Measurements from ENCODE around the gene UPB1.
A peak's percentile ranks its signal among the peaks of the same experiment; 100 is the strongest.
"Not testable (repeated sequence)": the region's sequence is repeated elsewhere in the genome, so short reads cannot be mapped to it uniquely, and the experiment has no call there.

The UPB1 gene

DNA sequence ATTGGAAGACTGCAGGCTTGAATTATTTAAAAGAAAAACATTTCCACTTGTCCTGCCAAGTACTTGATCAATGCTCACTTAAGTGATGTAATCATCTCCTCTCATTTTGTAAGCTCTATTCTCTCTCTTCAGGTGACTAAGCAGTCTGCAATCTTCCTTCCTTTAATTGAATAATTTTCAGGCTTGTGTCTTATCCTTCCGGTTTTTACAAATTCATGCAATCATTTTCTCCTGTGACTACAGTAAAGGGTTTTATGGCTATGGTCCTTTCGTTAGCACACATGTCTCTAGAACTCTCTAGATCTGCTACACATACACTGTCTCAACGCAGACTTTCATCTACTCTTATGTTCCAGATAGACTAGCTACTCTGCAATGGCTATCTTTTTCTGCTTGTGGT lies 12.6 kb upstream of the UPB1 start:
- DNase-seq, result no peak

DNA sequence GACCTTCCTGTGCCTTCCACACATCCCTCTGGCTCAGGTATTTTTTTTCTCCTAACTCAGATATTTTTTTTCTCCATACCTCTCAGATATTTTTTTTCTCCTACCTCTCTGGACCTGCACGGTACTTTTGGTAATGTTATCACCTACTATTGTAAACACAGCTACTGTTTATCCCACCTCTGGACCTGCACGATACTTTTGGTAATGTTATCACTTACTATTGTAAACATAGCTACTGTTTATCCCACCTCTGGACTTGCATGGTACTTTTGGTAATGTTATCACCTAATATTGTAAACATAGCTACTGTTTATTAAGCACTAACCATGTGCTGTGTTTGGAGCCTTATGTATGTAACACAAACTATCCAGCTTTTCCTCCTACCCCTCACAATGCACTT lies 12.1 kb upstream of the UPB1 start:
- DNase-seq, result no peak

DNA sequence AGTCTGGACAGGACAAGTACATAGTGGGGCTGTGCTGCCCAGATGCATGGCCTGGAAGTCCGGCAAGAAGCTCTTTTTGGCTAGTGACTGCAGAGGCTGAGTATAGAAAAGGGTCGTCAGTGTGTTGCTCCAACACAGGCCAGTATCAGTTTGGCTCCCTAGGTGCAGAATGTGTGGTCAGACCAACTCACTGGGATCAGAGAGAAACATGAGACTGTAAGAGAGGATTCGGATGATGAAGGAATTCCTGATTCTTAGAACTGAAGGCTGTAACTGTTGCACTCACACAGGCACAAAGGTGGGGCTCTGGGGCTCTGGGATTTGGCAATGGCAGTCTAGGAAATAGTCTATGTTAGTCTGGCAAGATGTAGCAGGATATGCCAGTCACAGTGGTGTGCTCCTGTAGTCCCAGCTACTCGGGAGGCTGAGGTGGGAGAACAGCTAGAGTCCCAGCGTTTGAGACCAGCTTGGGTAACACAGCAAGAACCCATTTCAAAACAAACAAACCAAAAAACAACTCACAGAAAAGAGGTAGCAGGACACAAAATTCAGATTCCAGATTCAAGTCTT lies 11.1 kb upstream of the UPB1 start:
- DNase-seq, result no peak

GRCh38 chr22:24485170-24485569 lies 10.0 kb upstream of the UPB1 start:
- no peak for DNase-seq

DNA sequence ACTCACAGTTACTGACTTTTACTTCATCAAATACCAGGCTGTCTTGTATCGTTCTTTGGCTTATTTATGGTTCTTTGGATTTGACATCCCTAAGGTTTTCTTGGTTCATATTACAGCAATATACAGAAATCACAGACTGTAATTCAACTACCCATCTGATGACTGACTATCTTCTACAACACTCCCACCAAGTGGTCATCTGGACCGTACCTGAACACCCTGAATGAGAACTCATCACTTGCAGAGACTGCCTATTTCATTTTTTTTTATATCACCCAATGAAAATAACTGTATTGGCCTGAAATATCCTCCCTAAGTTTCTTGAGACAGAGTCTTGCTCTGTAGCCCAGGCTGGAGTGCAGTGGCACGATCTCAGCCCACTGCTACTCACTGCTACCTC lies 9.5 kb upstream of the UPB1 start:
- DNase-seq, result no peak

GRCh38 chr22:24486501-24486921 lies 8.6 kb upstream of the UPB1 start:
- no peak for DNase-seq

DNA sequence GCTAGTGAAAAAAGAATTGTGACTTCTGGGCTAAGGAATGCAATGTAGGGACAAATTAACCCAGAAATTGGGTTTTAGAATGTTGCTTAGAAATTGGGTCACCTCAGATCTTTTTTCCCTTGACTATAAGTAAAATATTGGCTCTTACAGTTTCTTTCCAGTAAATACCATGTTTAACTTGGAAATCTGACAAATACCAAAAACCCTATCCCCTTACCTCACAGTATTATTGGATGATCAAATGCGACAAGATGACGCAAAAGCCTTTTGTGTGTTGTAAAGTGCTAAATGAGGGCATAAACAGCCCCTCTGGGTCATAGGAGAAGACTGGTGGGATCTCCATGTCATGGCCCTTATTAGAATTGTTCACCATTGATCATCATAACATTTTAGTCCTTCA lies 6.1 kb upstream of the UPB1 start:
- DNase-seq, result no peak

DNA sequence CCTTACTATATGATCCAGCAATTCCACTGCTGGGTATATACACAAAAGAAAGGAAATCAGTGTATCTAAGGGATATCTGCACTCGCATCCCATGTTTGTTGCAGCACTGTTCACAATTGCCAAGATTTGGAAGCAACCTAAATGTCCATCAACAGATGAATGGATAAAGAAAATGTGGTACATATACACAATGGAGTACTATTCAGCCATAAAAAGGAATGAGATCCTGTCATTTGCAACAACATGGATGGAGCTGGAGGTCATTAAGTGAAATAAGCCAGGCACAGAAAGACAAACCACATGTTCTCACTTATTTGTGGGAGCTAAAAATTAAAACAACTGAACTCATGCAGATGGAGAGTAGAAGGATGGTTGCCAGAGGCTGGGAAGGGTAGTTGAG lies 5.7 kb upstream of the UPB1 start:
- not testable (repeated sequence) for DNase-seq

DNA sequence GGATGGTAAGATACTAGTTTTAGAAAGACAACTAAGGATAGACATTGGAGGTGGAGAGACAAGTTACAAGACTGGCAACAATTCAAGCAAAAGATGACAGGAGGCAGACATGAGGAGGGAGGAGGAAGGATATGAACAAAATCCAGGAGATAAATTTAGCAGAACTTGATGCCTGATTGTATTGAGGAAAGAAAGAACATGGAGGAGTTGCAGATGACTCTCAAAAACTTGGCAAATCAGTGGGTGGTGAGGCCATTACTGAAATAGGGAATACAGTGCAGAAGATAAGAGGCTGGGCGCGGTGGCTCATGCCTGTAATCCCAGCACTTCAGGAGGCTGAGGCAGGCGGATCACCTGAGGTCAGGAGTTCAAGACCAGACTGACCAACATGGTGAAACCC lies 2.7 kb upstream of the UPB1 start:
- DNase-seq, result no peak

DNA sequence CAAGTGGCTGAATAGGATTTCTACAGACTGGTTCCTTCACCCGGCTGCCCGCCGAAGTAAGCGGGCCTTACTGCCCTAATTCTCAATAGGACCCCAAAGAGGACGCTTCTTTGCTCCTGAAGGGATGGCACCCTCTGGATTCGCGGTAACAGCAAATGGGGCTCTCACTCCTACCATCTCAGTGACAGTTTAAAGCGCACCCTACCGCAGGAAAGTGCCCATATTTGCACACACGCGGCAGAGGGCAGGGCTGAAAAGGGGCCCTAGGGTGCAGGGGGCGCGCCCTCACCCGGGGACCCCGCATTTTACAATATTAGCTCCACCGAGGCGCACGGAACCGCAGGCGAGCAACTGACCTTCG lies 985 bp upstream of the UPB1 start:
- DNase-seq, result no peak

GRCh38 chr22:24495365-24495675 lies 188 bp downstream of the UPB1 start:
- DNase-seq, result no peak

DNA sequence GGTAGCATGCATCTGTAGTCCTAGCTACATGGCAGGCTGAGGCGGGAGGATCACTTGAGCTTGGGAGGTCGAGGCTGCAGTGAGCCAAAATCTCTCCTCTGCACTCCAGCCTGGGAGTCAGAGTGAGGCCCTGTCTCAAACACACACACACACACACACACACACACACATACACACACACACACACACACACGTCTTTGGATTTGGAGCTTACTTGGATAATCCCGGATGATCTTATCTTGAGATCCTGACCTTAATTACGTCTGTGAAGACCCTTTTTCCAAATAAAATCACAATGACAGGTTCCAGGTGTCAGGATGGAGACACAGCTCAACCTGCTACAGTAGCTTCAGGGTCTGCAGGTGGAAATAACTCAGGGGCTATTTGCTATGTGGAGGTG lies 1.1 kb downstream of the UPB1 start:
- DNase-seq, result no peak

DNA sequence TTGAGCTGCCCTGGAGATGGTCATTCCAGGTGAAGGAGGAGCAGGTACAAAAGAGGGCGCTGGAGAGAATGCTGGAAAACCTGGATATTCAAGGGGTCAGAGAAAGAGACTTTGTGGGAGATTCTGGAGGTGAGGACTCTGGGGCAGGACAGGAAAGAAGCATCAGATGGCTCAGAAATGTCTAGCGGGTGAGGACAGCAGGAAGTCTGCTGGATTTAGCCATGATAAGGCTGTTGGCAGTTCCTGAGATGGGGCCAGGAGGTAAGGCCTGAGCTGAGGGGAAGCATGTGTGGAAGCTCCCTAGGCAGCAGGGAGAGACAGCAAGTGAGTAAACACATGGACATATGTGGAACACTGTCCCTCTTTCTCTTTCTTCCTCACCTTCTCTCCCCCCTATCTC lies 1.5 kb downstream of the UPB1 start:
- no peak for DNase-seq

DNA sequence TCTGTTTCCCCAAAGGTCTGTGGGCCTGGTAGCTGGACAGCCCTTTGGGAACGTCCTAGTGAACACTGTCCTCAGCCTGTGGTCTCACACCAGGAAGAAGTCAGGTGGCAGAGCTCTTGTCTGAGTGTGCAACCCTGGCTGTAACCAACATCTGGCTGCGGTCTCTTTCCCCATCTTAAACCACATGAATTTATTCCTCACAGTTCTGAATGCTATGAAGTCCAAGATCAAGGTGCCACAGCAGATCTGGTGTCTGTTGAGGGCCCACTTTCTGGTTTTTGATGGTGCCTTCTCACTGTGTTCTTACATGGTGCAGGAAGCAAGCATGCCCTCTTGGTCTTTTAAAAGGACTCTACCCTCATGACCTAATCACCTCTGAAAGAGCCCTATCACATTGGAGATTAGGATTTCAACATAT lies 2.7 kb downstream of the UPB1 start:
- no peak for DNase-seq

GRCh38 chr22:24498824-24499223 lies 3.7 kb downstream of the UPB1 start:
- no peak for DNase-seq

DNA sequence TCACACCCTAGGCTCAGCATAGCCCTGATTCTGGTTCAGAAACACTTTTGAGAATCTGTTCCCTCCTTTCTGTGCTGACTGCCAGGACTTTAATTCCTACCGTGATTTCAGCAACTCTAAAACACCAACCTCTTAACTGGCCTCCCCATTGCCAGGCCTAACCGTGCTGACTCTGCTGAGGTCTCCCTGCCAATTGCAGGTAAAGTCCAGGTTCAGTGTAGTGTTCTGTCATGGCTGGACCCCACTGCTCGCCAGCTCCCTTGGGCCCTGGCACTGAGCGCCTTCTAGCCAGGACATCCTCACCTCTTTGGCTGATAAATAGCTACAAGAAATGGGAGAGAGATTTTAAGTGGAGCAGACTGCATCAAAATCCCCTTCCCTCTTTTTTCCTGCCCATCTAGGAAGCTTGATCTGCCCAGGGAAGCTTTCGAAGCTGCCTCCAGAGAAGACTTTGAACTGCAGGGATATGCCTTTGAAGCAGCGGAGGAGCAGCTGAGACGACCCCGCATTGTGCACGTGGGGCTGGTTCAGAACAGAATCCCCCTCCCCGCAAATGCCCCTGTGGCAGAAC lies 4.7 kb downstream of the UPB1 start:
- no peak for DNase-seq

DNA sequence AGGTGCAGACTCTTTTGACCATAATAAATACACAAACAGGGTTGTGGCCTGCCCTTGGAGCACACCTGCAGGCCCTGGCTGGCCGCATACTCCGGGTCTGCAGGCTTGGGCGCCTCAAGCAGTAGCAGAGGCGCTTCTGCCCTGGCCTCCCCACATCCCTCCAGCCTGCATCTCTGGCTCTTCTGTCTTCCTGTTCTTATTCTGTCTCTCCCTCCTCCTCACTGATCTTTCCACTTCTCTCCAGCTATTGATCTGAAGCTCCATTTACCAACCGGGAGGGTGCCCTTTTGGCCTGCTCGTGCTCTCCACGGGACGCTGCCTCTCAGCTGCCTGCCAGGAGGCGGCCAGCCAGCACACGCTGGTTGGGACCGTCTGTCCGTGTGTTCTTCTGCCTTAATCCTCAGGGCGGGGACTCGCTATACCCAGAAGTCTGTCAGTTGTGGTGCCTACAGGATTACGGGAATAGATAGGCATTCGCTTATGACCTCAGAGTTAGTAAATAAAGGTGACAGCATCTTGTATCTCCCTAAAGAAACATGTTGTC lies 5.2 kb downstream of the UPB1 start:
- DNase-seq, result no peak

DNA sequence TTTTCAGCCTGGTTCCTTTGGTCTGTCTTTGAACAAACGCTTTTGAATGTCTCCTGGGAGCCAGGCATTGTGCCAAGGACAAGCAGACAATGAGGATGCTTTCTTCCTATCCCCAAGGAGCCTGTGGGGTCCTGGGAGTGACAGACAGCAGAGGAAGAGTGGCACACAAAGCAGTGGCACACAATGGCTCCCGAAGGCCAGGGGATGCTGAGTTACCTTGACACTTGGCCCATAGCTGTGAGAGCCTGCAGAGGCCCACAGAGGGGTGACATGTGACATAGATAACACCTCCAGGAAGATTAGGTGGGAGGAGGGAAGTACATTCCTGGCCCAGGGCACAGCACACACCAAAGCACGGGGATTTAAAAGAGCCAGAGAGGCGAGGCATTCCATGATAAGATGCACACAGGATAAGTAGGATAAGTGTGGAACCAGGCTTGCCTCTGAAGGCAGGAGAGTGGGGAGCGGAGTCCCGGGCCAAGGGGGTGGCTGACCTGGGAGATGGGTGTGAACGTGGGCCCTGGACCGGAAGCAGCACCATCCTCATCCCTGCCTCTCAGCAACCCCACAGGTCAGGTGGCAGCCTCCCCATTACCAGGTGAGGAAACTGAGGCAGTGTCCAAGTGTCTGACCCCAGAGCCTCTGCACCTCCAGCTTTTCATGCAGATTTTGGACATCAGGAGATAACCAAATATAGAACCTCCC lies 6.3 kb downstream of the UPB1 start:
- DNase-seq, result no peak

DNA sequence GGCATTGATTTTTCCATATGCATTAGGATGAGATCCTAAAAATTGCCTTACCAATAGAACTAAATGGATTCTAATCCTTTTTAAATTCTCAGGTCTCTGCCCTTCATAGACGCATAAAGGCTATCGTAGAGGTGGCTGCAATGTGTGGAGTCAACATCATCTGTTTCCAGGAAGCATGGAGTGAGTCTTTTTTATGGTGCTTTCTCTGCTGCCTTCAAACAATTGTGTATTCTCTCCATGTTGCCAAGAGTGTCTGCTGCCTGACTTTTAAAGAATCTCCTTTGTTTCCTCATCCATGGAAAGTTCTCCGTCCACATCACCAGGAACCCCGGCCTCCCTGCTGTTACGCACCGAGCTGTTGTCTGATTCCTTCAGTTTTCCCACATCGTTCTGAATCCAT lies 6.9 kb downstream of the UPB1 start:
- no peak for DNase-seq

DNA sequence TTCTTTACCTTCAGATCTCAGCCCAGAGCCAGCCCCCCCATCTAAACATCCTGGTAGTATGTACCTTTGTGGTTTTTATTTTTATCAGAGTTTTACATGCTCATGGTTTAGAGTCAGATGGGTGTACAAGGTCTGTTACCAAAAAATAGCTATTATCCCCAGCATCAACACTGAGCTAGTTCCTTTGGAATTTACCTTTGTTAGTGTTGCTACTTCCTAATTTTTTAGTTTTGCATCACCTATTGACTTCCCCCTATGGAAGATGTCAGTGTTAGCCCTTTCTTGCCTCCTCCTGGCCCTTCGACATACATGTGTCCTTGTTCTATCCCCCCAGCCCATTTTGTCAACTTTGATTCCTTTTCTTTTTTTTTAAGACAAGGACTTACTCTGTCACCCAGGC lies 7.4 kb downstream of the UPB1 start:
- DNase-seq, result no peak

DNA sequence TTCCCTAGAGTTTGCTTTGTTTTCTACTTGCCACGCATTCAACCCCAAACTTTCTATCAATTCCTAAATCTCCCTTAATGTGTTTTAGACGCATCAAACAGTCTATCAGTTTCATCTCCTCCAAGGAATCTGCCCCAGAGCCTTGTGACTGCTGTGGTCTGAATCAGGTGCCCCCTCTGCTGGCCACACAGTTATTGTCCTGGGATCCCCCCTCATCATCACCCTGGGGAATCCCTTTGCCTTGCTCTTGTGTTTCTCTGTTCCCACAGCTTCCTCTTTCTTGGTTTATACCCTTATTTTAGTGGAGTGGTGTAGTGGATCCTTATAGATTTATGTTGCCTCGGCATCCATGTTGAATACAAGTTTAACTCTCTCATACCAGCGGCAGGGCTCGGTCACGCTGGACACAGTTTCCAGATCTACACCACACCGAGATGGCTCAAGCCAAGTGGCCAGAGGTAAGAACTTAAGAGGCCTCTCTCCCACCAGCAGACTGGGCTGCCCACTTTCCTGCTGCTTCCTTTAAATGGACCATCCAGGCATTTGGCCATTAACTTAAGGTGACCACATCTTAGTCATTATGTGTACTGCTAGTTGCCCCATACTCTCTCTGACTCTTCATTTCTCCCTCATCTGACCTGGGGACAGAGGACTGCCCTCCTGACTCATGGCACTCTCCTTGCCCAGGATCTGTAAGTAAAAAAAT lies 8.2 kb downstream of the UPB1 start:
- peak; percentile 47 for DNase-seq

- DNase-seq, result no peak
These were observed 8.8 kb downstream of the UPB1 start for GRCh38 chr22:24503843-24504338.

DNA sequence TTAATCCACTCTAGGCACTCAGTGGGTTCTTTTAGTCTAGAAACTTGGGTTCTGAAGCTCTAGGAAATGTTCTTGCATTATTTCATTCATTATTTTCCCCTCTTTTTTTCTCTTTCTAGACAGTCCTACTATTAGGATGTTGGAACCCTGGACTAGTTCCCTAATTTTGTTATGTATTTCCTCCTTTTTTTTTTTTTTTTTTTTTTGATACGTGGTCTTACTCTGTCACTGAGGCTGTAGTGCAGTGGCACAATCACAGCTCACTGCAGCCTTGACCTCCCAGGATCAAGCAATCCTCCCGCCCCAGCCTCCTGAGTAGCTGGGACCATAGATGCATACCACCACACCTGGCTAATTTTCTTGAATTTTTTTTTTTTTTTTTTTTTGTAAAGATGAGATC lies 9.4 kb downstream of the UPB1 start:
- no peak for DNase-seq
